ENCODE data around the gene RTF2.
"Not testable (repeated sequence)": the region's sequence is repeated elsewhere in the genome, so short reads cannot be mapped to it uniquely, and the experiment has no call there.

Gene RTF2

GRCh38 chr20:56517211-56517610, 48.8 kb downstream of the RTF2 start:
- Mint-ChIP-seq H3K9me3 (peaks cover 41% of the 10 kb centered on the region), H3K4me1 (peaks cover 24% of the 10 kb centered on the region), H3K27me3 (ENCODE audit: low read depth, poor library complexity) (no peaks in the 10 kb centered on the region), H3K27ac (no peak overlapping the region), H3K36me3 (ENCODE audit: low read depth) (peaks cover 66% of the 10 kb centered on the region), H3K4me3 (no peak overlapping the region)
- TF ChIP-seq CTCF (IDR thresholded peaks at IDR 0.05), result no peak
- DNase-seq, result no peak

- H3K4me1 Mint-ChIP-seq, result peaks cover 21% of the 10 kb centered on the region
- DNase-seq, result no peak
- no peaks in the 10 kb centered on the region for H3K27me3 Mint-ChIP-seq (ENCODE audit: low read depth, poor library complexity)
- H3K27ac Mint-ChIP-seq, result no peak overlapping the region
- no peak overlapping the region for H3K4me3 Mint-ChIP-seq
- no peak for TF ChIP-seq CTCF (IDR thresholded peaks at IDR 0.05)
- H3K36me3 Mint-ChIP-seq (ENCODE audit: low read depth), result peaks cover 70% of the 10 kb centered on the region
- H3K9me3 Mint-ChIP-seq, result peaks cover 45% of the 10 kb centered on the region
These were observed 49.2 kb downstream of the RTF2 start for GRCh38 chr20:56517641-56518040.

GRCh38 chr20:56518126-56518525, 49.7 kb downstream of the RTF2 start:
- Mint-ChIP-seq H3K9me3 (peaks cover 47% of the 10 kb centered on the region), H3K36me3 (ENCODE audit: low read depth) (peaks cover 72% of the 10 kb centered on the region), H3K27me3 (ENCODE audit: low read depth, poor library complexity) (no peaks in the 10 kb centered on the region), H3K4me1 (peaks cover 16% of the 10 kb centered on the region), H3K4me3 (no peak overlapping the region), H3K27ac (peak overlapping the region; percentile 32)
- TF ChIP-seq CTCF (IDR thresholded peaks at IDR 0.05), result no peak
- DNase-seq, result no peak

GRCh38 chr20:56518721-56519398, 50.4 kb downstream of the RTF2 start:
- Mint-ChIP-seq H3K36me3 (ENCODE audit: low read depth) (peaks cover 75% of the 10 kb centered on the region), H3K4me1 (peaks cover 9% of the 10 kb centered on the region), H3K4me3 (no peak overlapping the region), H3K27me3 (ENCODE audit: low read depth, poor library complexity) (no peaks in the 10 kb centered on the region), H3K9me3 (peaks cover 49% of the 10 kb centered on the region), H3K27ac (no peak overlapping the region)
- TF ChIP-seq CTCF (IDR thresholded peaks at IDR 0.05), result no peak
- no peak for DNase-seq

GRCh38 chr20:56519551-56519950, 51.1 kb downstream of the RTF2 start:
- Mint-ChIP-seq H3K4me1 (peaks cover 5% of the 10 kb centered on the region), H3K27me3 (ENCODE audit: low read depth, poor library complexity) (no peaks in the 10 kb centered on the region), H3K36me3 (ENCODE audit: low read depth) (peaks cover 75% of the 10 kb centered on the region), H3K4me3 (no peak overlapping the region), H3K27ac (no peak overlapping the region), H3K9me3 (peaks cover 54% of the 10 kb centered on the region)
- no peak for DNase-seq
- no peak for TF ChIP-seq CTCF (IDR thresholded peaks at IDR 0.05)

- Mint-ChIP-seq H3K27ac (no peak overlapping the region), H3K4me3 (no peak overlapping the region), H3K36me3 (ENCODE audit: low read depth) (peaks cover 74% of the 10 kb centered on the region), H3K4me1 (peaks cover 5% of the 10 kb centered on the region), H3K27me3 (ENCODE audit: low read depth, poor library complexity) (no peaks in the 10 kb centered on the region), H3K9me3 (peaks cover 56% of the 10 kb centered on the region)
- DNase-seq, result no peak
- TF ChIP-seq CTCF (IDR thresholded peaks at IDR 0.05), result no peak
These were observed 51.8 kb downstream of the RTF2 start for GRCh38 chr20:56520180-56520579.

GRCh38 chr20:56520746-56521354, 52.4 kb downstream of the RTF2 start:
- H3K27me3 Mint-ChIP-seq (ENCODE audit: low read depth, poor library complexity); H3K4me3 Mint-ChIP-seq; DNase-seq; H3K27ac Mint-ChIP-seq; H3K4me1 Mint-ChIP-seq: not testable (repeated sequence)
- Mint-ChIP-seq H3K36me3 (ENCODE audit: low read depth) (peaks cover 67% of the 10 kb centered on the region), H3K9me3 (peaks cover 56% of the 10 kb centered on the region)

Data from nephron progenitor cell (in vitro differentiated cells).